DMS79 (cell line): ENCODE data around the gene BTBD3.

Experiments
- DNase-seq: peaks from one replicate; lab custom pipeline; 2025; lab: John Stamatoyannopoulos, UW

The BTBD3 gene

DNA sequence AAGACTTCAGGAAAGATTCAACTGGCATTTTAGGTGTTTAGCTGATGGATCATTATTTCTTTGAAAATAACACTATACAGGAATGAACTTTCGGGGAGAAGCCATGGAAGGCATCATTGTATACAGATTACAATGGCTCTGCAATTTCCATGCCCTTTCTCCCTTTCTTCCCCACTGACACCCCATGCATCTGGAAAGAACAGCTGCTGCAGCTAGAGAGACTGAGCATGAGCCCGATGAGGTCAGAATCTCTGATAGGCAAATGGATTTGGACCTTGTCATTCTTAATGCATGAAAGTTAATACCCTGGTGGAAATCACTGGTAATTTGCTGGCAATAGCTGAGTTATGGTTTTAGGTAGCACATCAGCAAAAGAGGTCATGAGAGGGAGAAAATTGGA is 54.8 kb downstream of the BTBD3 start:
- DNase-seq = no peak
